Measurements from ENCODE around the gene BMPR1A.

BMPR1A gene

GRCh38 chr10:86867149-86867548, 110.7 kb downstream of the BMPR1A start:
- TF ChIP-seq POLR2A (IDR thresholded peaks at IDR 0.05; ENCODE audit: low read depth, low read length), result no peak
- DNase-seq (ENCODE audit: insufficient read length, low spot score) (no peak), FAIRE-seq (no peak)

GRCh38 chr10:86868353-86868752, 111.9 kb downstream of the BMPR1A start:
- DNase-seq (ENCODE audit: insufficient read length, low spot score), result no peak
- TF ChIP-seq POLR2A (IDR thresholded peaks at IDR 0.05; ENCODE audit: low read depth, low read length), result no peak

GRCh38 chr10:86870679-86871078, 114.3 kb downstream of the BMPR1A start:
- FAIRE-seq, result peak; percentile 41
- DNase-seq (ENCODE audit: insufficient read length, low spot score), result no peak
- no peak for TF ChIP-seq POLR2A (IDR thresholded peaks at IDR 0.05; ENCODE audit: low read depth, low read length)

More at GRCh38 chr10:86868353-86868752, 111.9 kb downstream of the BMPR1A start:
- FAIRE-seq, result no peak

- TF ChIP-seq POLR2A (IDR thresholded peaks at IDR 0.05; ENCODE audit: low read depth, low read length), result no peak
- DNase-seq (ENCODE audit: insufficient read length, low spot score), result no peak
- peak; percentile 52 for FAIRE-seq
Measured at GRCh38 chr10:86871563-86872183, 115.3 kb downstream of the BMPR1A start.

- no peak for DNase-seq (ENCODE audit: insufficient read length, low spot score)
- peak; percentile 52 for FAIRE-seq
- TF ChIP-seq POLR2A (IDR thresholded peaks at IDR 0.05; ENCODE audit: low read depth, low read length), result no peak
Measured at GRCh38 chr10:86872757-86873156, 116.3 kb downstream of the BMPR1A start.

GRCh38 chr10:86876748-86877147, 120.3 kb downstream of the BMPR1A start:
- DNase-seq (ENCODE audit: insufficient read length, low spot score), result no peak
- TF ChIP-seq POLR2A (IDR thresholded peaks at IDR 0.05; ENCODE audit: low read depth, low read length), result no peak
- FAIRE-seq, result peak; percentile 30

- no peak for TF ChIP-seq POLR2A (IDR thresholded peaks at IDR 0.05; ENCODE audit: low read depth, low read length)
- FAIRE-seq (peak; percentile 55), DNase-seq (ENCODE audit: insufficient read length, low spot score) (no peak)
Measured at GRCh38 chr10:86878983-86879713, 122.7 kb downstream of the BMPR1A start.

- FAIRE-seq, result no peak
- no peak for DNase-seq (ENCODE audit: insufficient read length, low spot score)
Measured at GRCh38 chr10:86880971-86881370, 124.6 kb downstream of the BMPR1A start.

GRCh38 chr10:86888585-86889381, 132.4 kb downstream of the BMPR1A start:
- TF ChIP-seq POLR2A (IDR thresholded peaks at IDR 0.05; ENCODE audit: low read depth, low read length), result no peak
- DNase-seq (ENCODE audit: insufficient read length, low spot score) (peak; percentile 48), FAIRE-seq (peak; percentile 93)

More at GRCh38 chr10:86880971-86881370, 124.6 kb downstream of the BMPR1A start:
- no peak for TF ChIP-seq POLR2A (IDR thresholded peaks at IDR 0.05; ENCODE audit: low read depth, low read length)

- no peak for DNase-seq (ENCODE audit: insufficient read length, low spot score)
- TF ChIP-seq POLR2A (IDR thresholded peaks at IDR 0.05; ENCODE audit: low read depth, low read length), result no peak
- FAIRE-seq, result peak; percentile 55
Measured at GRCh38 chr10:86889997-86890396, 133.6 kb downstream of the BMPR1A start.

- DNase-seq (ENCODE audit: insufficient read length, low spot score) (no peak), FAIRE-seq (no peak)
- TF ChIP-seq POLR2A (IDR thresholded peaks at IDR 0.05; ENCODE audit: low read depth, low read length), result no peak
Measured at GRCh38 chr10:86898511-86898910, 142.1 kb downstream of the BMPR1A start.

- no peak for TF ChIP-seq POLR2A (IDR thresholded peaks at IDR 0.05; ENCODE audit: low read depth, low read length)
- DNase-seq (ENCODE audit: insufficient read length, low spot score) (no peak), FAIRE-seq (peak; percentile 48)
Measured at GRCh38 chr10:86899132-86899531, 142.7 kb downstream of the BMPR1A start.

GRCh38 chr10:86899670-86900276, 143.4 kb downstream of the BMPR1A start:
- peak; percentile 70 for FAIRE-seq
- DNase-seq (ENCODE audit: insufficient read length, low spot score), result no peak

GRCh38 chr10:86900955-86901354, 144.5 kb downstream of the BMPR1A start:
- DNase-seq (ENCODE audit: insufficient read length, low spot score) (no peak), FAIRE-seq (no peak)
- no peak for TF ChIP-seq POLR2A (IDR thresholded peaks at IDR 0.05; ENCODE audit: low read depth, low read length)

More at GRCh38 chr10:86899670-86900276, 143.4 kb downstream of the BMPR1A start:
- no peak for TF ChIP-seq POLR2A (IDR thresholded peaks at IDR 0.05; ENCODE audit: low read depth, low read length)
